Hepatocyte (in vitro differentiated cells): Measurements from ENCODE around the gene ITGBL1. TPM values are rescaled to one million over a fixed set of nuclear protein-coding genes. Genes with fewer than 3 reads are reported as not detected.
"Not testable (repeated sequence)": the region's sequence is repeated elsewhere in the genome, so short reads cannot be mapped to it uniquely, and the experiment has no call there.

ENCODE experiments used
- DNase-seq: peaks from one replicate; pipeline ENCODE4 v3.0.0-alpha.2; 2016; ENCODE audit warnings: low spot score
- H2AFZ ChIP-seq: fragments of 200-600 bp; sonication (generic); 2 replicates; pipeline ENCODE4 v1.6.0; 2016; ENCODE audit warnings: antibody characterized with exemption, mild to moderate bottlenecking
- H3K27ac ChIP-seq: fragments of 200-600 bp; sonication (generic); 2 replicates; pipeline ENCODE4 v1.5.1; 2016; ENCODE audit warnings: mild to moderate bottlenecking
- H3K27me3 ChIP-seq: fragments of 200-600 bp; sonication (generic); 2 replicates; pipeline ENCODE4 v1.6.1; 2016
- H3K36me3 ChIP-seq: fragments of 200-600 bp; sonication (generic); replicated peaks from 2 replicates; pipeline ENCODE4 v1.5.1; 2016; ENCODE audit warnings: low read depth; ENCODE audit not compliant: insufficient read depth
- H3K4me1 ChIP-seq: fragments of 200-600 bp; sonication (generic); 2 replicates; pipeline ENCODE4 v1.5.1; 2016; ENCODE audit warnings: mild to moderate bottlenecking, moderate library complexity; ENCODE audit not compliant: insufficient read depth
- H3K4me2 ChIP-seq: fragments of 200-600 bp; sonication (generic); 2 replicates; pipeline ENCODE4 v1.6.0; 2016
- H3K4me3 ChIP-seq: fragments of 200-600 bp; sonication (generic); 2 replicates; pipeline ENCODE4 v1.5.1; 2016; ENCODE audit warnings: mild to moderate bottlenecking
- H3K79me2 ChIP-seq: fragments of 200-600 bp; sonication (generic); 2 replicates; pipeline ENCODE4 v1.6.0; 2017; ENCODE audit warnings: mild to moderate bottlenecking
- H3K9me2 ChIP-seq: fragments of 200-600 bp; sonication (generic); replicated peaks from 2 replicates; pipeline ENCODE4 v1.6.0; 2017; ENCODE audit warnings: mild to moderate bottlenecking; ENCODE audit not compliant: insufficient read depth
- H3K9me3 ChIP-seq: fragments of 200-600 bp; sonication (generic); 2 replicates; pipeline ENCODE4 v1.5.1; 2016; ENCODE audit warnings: low read depth, mild to moderate bottlenecking
- H4K20me1 ChIP-seq: fragments of 200-600 bp; sonication (generic); 2 replicates; pipeline ENCODE4 v1.6.0; 2016; ENCODE audit warnings: mild to moderate bottlenecking; ENCODE audit not compliant: insufficient read depth, poor library complexity, severe bottlenecking
- EZH2 ChIP-seq: fragments of 200-600 bp; sonication (generic); IDR thresholded peaks from 2 replicates; pipeline ENCODE4 v1.6.1; 2016; ENCODE audit warnings: antibody characterized with exemption, mild to moderate bottlenecking, borderline replicate concordance
- EZH2phosphoT487 ChIP-seq: fragments of 200-600 bp; sonication (generic); IDR thresholded peaks from one replicate; pipeline ENCODE4 v1.6.1; 2018; ENCODE audit warnings: antibody characterized with exemption, mild to moderate bottlenecking, low read depth, moderate library complexity; ENCODE audit not compliant: unreplicated experiment, severe bottlenecking
- WGBS: methylation state at CpG from one replicate; pipeline ENCODE4 v1.1.6; 2016; ENCODE audit warnings: low lambda C conversion rate; ENCODE audit errors: missing lambda C conversion rate; 5-methylcytosine and 5-hydroxymethylcytosine counted together
- polyA plus RNA-seq: library from polyadenylated mRNA; unstranded; fragments of >200 nt; fragmentation: Nextera tagmentation; extraction: Ambion mirVana; gene quantifications from 2 replicates; pipeline ENCODE4 v1.2.1, GENCODE V29; 2016
- total RNA-seq: library from RNA; depleted of rRNA; stranded (reverse); fragments of >200 nt; gene quantifications from 2 replicates; pipeline ENCODE4 v1.2.3, GENCODE V29; 2014
- TF ChIP-seq, protein P1 (sequence below): fragments of 200-600 bp; sonication (generic); IDR thresholded peaks from 2 replicates; pipeline ENCODE4 v1.5.1; 2016; ENCODE audit warnings: antibody characterized with exemption, mild to moderate bottlenecking; ENCODE audit not compliant: poor library complexity

ITGBL1 gene
- total and polyA plus RNA-seq, 2 experiments from 2014 or later: 0.33 TPM; not detected in 1

GRCh38 chr13:101529422-101529821 is 76.9 kb downstream of the ITGBL1 start:
- Histone ChIP-seq H3K4me3 (no peak overlapping the region), H4K20me1 (no peaks in the 10 kb centered on the region), H3K4me2 (no peak overlapping the region), H3K79me2 (no peaks in the 10 kb centered on the region), H3K27me3 (no peaks in the 10 kb centered on the region), H3K27ac (no peak overlapping the region), H3K9me3 (no peaks in the 10 kb centered on the region), H3K4me1 (no peaks in the 10 kb centered on the region), H2AFZ (no peak overlapping the region), H3K36me3 (no peaks in the 10 kb centered on the region), H3K9me2 (peaks cover 3% of the 10 kb centered on the region)
- 47% methylated on average over 4 of the region's 4 CpGs for WGBS
- TF ChIP-seq EZH2: no peak
- TF ChIP-seq, protein P1, sequence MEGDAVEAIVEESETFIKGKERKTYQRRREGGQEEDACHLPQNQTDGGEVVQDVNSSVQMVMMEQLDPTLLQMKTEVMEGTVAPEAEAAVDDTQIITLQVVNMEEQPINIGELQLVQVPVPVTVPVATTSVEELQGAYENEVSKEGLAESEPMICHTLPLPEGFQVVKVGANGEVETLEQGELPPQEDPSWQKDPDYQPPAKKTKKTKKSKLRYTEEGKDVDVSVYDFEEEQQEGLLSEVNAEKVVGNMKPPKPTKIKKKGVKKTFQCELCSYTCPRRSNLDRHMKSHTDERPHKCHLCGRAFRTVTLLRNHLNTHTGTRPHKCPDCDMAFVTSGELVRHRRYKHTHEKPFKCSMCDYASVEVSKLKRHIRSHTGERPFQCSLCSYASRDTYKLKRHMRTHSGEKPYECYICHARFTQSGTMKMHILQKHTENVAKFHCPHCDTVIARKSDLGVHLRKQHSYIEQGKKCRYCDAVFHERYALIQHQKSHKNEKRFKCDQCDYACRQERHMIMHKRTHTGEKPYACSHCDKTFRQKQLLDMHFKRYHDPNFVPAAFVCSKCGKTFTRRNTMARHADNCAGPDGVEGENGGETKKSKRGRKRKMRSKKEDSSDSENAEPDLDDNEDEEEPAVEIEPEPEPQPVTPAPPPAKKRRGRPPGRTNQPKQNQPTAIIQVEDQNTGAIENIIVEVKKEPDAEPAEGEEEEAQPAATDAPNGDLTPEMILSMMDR: no peak
- no peak for TF ChIP-seq EZH2phosphoT487
- DNase-seq: no peak

GRCh38 chr13:101530293-101530692 is 77.8 kb downstream of the ITGBL1 start:
- H4K20me1 ChIP-seq: no peaks in the 10 kb centered on the region
- H3K4me1 ChIP-seq: no peaks in the 10 kb centered on the region
- no peak overlapping the region for H3K4me3 ChIP-seq
- H3K27ac ChIP-seq: no peak overlapping the region
- no peaks in the 10 kb centered on the region for H3K9me3 ChIP-seq
- H3K27me3 ChIP-seq: no peaks in the 10 kb centered on the region
- H3K36me3 ChIP-seq: no peaks in the 10 kb centered on the region
- H2AFZ ChIP-seq: no peak overlapping the region
- H3K9me2 ChIP-seq: peaks cover 3% of the 10 kb centered on the region
- H3K79me2 ChIP-seq: no peaks in the 10 kb centered on the region
- no peak for DNase-seq
- TF ChIP-seq, protein P1: no peak
- no peak for TF ChIP-seq EZH2
- TF ChIP-seq EZH2phosphoT487: no peak
- H3K4me2 ChIP-seq: no peak overlapping the region

GRCh38 chr13:101535192-101535746 is 82.8 kb downstream of the ITGBL1 start:
- Histone ChIP-seq H3K9me3 (no peaks in the 10 kb centered on the region), H3K4me1 (no peaks in the 10 kb centered on the region), H2AFZ (no peak overlapping the region), H3K36me3 (no peaks in the 10 kb centered on the region), H3K4me2 (no peak overlapping the region), H4K20me1 (no peaks in the 10 kb centered on the region), H3K27ac (no peak overlapping the region), H3K79me2 (no peaks in the 10 kb centered on the region), H3K27me3 (no peaks in the 10 kb centered on the region), H3K4me3 (no peak overlapping the region), H3K9me2 (peaks cover 3% of the 10 kb centered on the region)
- no peak for DNase-seq
- TF ChIP-seq, protein P1: no peak
- TF ChIP-seq EZH2phosphoT487 (no peak), EZH2 (no peak)
- WGBS: 96% methylated on average over 1 of the region's 1 CpG

GRCh38 chr13:101536079-101536478 is 83.6 kb downstream of the ITGBL1 start:
- Histone ChIP-seq H3K9me2 (peaks cover 3% of the 10 kb centered on the region), H3K9me3 (no peaks in the 10 kb centered on the region), H3K4me1 (no peaks in the 10 kb centered on the region), H3K4me3 (no peak overlapping the region), H3K4me2 (no peak overlapping the region), H3K36me3 (no peaks in the 10 kb centered on the region), H4K20me1 (no peaks in the 10 kb centered on the region), H3K27ac (no peak overlapping the region), H3K79me2 (no peaks in the 10 kb centered on the region), H2AFZ (no peak overlapping the region), H3K27me3 (no peaks in the 10 kb centered on the region)
- 80% methylated on average over 3 of the region's 3 CpGs for WGBS
- TF ChIP-seq, protein P1: no peak
- TF ChIP-seq EZH2phosphoT487: no peak
- TF ChIP-seq EZH2: no peak
- DNase-seq: no peak

DNA sequence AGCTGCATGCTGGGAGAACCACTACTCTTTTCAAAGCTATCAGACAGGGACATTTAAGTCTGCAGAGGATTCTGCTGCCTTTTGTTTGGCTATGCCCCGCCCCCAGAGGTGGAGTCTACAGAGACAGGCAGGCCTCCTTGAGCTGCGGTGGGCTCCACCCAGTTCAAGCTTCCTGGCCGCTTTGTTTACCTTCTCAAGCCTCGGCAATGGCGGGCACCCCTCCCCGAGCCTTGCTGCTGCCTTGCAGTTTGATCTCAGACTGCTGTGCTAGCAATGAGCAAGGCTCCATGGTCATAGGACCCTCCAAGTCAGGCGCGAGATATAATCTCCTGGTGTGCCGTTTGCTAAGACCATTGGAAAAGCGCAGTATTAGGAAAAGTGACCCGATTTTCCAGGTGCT is 92.1 kb downstream of the ITGBL1 start:
- H3K36me3 ChIP-seq, H3K79me2 ChIP-seq, H3K27ac ChIP-seq, H3K4me1 ChIP-seq, H3K4me3 ChIP-seq, H3K9me3 ChIP-seq, H4K20me1 ChIP-seq, H3K9me2 ChIP-seq, DNase-seq, H2AFZ ChIP-seq, H3K4me2 ChIP-seq, H3K27me3 ChIP-seq: not testable (repeated sequence)
- 87% methylated on average over 11 of the region's 11 CpGs for WGBS
